Activated naive CD4-positive, alpha-beta T cell treated with anti-CD3 and anti-CD28 coated beads, Interleukin-2, amount 50 U/mL, for 24 hours (primary cell): ENCODE results near the gene CBFA2T3.

Experiments used
- H3K27ac Mint-ChIP-seq: one replicate; pipeline ENCODE4 v1.8.0; 2021; ENCODE audit warnings: mild to moderate bottlenecking, mixed read lengths
- H3K27me3 Mint-ChIP-seq: one replicate; pipeline ENCODE4 v1.8.0; 2021; ENCODE audit warnings: mixed read lengths
- H3K36me3 Mint-ChIP-seq: one replicate; pipeline ENCODE4 v1.8.0; 2021; ENCODE audit warnings: mixed read lengths
- H3K4me1 Mint-ChIP-seq: one replicate; pipeline ENCODE4 v1.8.0; 2021; ENCODE audit warnings: mixed read lengths
- H3K4me3 Mint-ChIP-seq: one replicate; pipeline ENCODE4 v1.8.0; 2021; ENCODE audit warnings: mild to moderate bottlenecking, mixed read lengths
- H3K9me3 Mint-ChIP-seq: one replicate; pipeline ENCODE4 v1.8.0; 2021; ENCODE audit warnings: mixed read lengths

Gene CBFA2T3

DNA sequence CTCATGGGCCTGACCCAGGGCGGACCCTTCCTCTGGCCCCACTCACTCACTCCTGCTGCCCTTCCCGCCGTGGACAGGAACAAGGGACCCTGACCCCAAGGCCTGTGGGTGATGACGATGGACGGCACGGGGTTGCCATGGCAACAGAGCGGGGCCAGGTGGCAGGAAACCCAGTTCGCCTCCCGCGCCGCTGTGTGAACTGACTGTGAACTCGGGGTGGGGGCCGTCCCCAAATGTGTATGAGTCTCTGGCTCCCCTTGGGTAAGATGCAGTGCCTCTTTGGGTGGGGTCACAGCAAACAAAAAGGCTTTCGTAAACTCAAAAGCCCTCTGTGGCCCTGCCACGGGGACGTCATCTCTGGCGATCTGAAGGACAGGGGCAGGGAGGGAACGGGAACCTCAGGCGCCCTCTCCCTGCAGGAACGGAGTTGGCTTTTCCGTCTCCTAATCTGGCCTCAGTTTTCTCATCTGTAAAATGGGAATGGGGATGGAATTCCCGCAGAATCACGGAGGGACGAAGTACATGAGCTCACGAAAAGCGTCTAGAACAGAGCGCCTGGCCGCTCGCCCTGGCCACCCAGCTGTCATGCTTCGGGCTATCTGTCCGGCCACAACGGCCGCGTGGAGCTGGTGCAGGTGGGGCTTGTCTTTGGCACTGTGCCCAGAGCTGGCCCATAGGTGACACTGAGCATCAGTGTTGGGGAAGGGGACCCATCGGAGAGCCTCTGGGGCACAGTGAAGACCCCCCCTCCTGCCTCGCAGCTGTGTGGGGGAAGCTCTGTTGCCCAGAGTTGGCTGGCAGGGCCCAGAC is 65.7 kb downstream of the CBFA2T3 start:
- Mint-ChIP-seq H3K27me3 (no peaks in the 10 kb centered on the region), H3K4me3 (no peak overlapping the region), H3K9me3 (no peaks in the 10 kb centered on the region), H3K27ac (no peak overlapping the region), H3K36me3 (no peaks in the 10 kb centered on the region), H3K4me1 (no peaks in the 10 kb centered on the region)

DNA sequence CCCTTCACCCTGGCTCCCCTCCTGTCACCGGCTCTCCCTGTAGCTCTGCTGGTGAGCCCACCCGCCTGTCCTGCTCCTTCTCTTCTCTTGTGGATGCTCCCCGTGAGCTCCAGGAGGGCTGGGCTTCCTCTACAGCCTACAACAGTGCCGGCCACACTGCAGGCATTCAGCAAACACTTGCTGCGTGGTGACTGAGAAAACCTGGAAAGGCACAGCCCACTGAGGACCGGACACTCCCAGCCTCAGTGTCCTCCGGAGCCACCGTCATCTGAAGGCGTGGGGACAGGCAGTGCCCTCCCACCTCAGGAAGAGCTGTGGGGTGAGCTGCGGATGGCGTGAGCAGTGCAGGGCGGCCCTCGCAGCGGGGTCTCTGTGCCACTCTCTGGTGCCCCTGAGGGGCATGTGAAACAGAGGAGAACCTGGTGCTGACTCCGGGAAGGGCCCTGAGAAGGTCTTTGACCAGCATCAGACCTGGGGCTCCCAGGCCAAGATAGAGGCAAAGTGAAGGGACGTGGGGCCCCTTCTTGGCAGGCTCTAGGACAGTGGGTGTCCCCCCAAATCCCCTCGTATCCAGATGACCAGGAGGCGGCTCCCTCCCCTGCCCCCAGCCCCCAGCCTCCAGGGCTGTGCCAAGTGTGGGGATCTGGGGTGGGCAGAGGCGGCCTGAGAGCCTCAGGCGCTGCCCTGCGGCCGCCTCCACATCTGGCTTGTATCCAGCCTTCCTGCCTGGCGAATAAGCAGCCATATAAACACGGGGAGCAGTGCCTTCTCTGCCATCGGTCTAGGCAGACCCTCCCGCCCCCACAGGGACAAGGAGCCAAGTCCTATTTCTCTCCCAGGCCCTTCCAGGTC is 66.5 kb downstream of the CBFA2T3 start:
- Mint-ChIP-seq H3K4me3 (no peak overlapping the region), H3K27ac (no peak overlapping the region), H3K36me3 (no peaks in the 10 kb centered on the region), H3K9me3 (no peaks in the 10 kb centered on the region), H3K27me3 (no peaks in the 10 kb centered on the region), H3K4me1 (no peaks in the 10 kb centered on the region)

DNA sequence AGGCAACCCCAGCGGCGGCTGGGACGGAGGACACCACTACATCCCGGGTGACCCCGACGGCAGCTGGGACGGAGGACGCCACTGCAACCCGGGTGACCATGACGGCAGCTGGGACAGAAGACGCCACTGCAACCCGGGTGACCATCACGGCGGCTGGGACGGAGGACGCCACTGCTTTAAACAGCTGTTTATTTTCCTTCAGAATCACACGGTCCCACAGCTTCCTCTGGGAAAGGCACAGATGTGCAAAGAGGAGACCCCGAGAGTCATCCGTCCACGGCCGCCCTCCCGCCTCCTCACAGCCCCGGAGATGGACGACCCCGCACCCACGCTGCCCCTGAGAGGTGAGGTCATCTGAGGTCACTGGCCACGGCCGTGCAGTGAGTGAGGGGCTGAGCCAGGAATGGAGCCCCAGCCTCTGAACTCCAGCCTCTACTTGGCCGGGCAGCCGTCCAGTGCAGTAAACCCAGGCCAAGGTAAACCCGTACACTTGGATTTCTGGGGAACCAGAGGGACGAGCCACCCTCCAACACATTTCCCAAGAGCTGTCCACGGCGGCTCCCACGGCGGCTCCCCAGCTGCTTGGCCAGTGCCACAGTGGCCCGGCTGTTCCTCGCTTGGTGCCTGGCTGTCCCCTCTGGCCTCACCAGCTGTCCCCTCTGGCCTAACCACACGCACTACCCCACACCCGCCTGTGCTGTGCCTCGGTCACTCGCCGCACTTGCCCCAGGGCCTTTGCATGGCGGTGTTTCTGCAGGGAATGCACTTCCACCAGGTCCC is 67.4 kb downstream of the CBFA2T3 start:
- no peak overlapping the region for H3K27ac Mint-ChIP-seq
- H3K36me3 Mint-ChIP-seq = no peaks in the 10 kb centered on the region
- H3K4me1 Mint-ChIP-seq = no peaks in the 10 kb centered on the region
- H3K4me3 Mint-ChIP-seq = no peak overlapping the region
- H3K9me3 Mint-ChIP-seq = no peaks in the 10 kb centered on the region
- no peaks in the 10 kb centered on the region for H3K27me3 Mint-ChIP-seq

DNA sequence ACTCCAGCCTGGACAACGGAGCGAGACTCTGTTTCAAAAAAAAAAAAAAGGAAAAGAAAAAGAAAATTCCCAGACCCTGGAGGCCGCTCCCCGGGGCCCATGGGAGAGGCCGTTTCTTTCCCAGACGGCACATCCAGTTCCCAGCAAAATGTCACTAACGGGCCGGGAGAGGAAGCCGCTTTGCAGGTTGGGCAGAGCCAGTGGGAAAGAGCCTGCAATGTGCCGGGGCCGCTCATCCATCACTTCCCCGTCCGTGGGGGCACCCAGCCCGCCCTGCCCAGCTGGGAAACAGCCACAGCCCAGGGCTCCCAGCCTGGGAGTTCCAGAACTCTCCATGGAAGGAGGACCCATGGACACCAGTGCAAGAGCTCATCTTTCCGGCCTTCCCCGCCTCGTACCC is 68.7 kb downstream of the CBFA2T3 start:
- H3K4me3 Mint-ChIP-seq = no peak overlapping the region
- no peaks in the 10 kb centered on the region for H3K27me3 Mint-ChIP-seq
- H3K4me1 Mint-ChIP-seq = no peaks in the 10 kb centered on the region
- H3K27ac Mint-ChIP-seq = no peak overlapping the region
- no peaks in the 10 kb centered on the region for H3K9me3 Mint-ChIP-seq
- no peaks in the 10 kb centered on the region for H3K36me3 Mint-ChIP-seq

DNA sequence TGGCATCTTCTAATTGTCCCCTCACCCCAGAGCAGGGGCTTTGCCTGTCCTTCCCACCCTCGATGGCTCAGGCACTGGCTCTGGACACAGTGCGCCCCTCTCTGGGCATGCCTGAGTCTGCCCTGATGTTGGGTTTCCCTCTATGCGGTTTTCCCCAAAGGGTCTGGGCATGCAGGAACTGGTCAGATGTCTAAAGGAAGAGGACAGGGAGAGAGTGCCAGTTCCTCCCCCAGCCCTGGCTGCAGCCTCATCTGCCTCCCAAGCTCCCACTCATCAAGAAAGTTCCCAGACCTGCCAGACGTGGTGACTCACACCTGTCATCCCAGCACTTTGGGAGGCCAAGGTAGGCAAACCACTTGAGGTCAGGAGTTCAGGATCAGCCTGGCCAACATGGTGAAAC is 69.2 kb downstream of the CBFA2T3 start:
- H3K27me3 Mint-ChIP-seq = no peaks in the 10 kb centered on the region
- no peak overlapping the region for H3K27ac Mint-ChIP-seq
- H3K4me3 Mint-ChIP-seq = no peak overlapping the region
- H3K4me1 Mint-ChIP-seq = no peaks in the 10 kb centered on the region
- no peaks in the 10 kb centered on the region for H3K36me3 Mint-ChIP-seq
- H3K9me3 Mint-ChIP-seq = no peaks in the 10 kb centered on the region

GRCh38 chr16:88906535-88907105 is 70.4 kb downstream of the CBFA2T3 start:
- Mint-ChIP-seq H3K36me3 (no peaks in the 10 kb centered on the region), H3K27ac (no peak overlapping the region), H3K4me1 (no peaks in the 10 kb centered on the region), H3K9me3 (no peaks in the 10 kb centered on the region), H3K4me3 (no peak overlapping the region), H3K27me3 (no peaks in the 10 kb centered on the region)

DNA sequence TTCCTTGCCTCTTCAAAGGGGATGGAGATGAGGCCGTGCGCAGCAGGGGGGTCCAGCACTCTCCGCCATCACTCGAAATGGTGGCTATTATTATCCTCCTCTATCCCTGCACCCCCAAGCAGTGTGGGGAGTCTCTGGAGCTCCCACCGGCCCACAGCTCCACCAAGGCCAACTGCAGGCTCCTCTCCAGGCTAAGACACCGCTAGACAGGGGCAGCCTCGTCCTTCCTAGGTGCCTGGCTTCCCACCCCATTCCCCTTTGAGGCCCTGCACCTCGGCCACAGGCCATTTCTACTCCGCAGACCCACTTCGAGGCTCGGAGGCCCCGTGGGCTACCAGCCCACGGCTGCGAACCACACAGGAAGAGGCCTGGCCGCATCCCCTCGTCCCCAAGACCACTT is 71.0 kb downstream of the CBFA2T3 start:
- no peaks in the 10 kb centered on the region for H3K4me1 Mint-ChIP-seq
- H3K4me3 Mint-ChIP-seq = no peak overlapping the region
- no peaks in the 10 kb centered on the region for H3K9me3 Mint-ChIP-seq
- H3K36me3 Mint-ChIP-seq = no peaks in the 10 kb centered on the region
- no peaks in the 10 kb centered on the region for H3K27me3 Mint-ChIP-seq
- no peak overlapping the region for H3K27ac Mint-ChIP-seq

DNA sequence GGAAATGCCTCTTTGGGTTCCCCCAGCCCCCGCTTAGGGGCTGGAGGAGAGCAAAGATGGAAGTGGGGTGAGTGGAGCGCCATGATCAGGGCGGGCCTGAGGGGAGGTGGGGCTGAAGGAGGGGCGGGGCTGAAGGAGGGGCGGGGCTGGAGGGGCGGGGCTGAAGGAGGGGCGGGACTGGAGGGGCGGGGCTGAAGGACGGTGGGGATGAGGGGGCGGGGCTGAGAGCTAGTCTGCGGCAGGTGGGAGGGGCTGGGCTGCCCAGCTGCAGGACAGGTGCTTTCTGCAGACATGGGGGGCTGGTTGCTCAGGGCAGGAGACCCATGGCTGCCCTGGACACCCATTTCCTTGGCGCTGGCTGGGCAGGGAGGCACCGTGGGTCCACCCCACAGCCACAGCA is 71.4 kb downstream of the CBFA2T3 start:
- H3K4me3 Mint-ChIP-seq = no peak overlapping the region

DNA sequence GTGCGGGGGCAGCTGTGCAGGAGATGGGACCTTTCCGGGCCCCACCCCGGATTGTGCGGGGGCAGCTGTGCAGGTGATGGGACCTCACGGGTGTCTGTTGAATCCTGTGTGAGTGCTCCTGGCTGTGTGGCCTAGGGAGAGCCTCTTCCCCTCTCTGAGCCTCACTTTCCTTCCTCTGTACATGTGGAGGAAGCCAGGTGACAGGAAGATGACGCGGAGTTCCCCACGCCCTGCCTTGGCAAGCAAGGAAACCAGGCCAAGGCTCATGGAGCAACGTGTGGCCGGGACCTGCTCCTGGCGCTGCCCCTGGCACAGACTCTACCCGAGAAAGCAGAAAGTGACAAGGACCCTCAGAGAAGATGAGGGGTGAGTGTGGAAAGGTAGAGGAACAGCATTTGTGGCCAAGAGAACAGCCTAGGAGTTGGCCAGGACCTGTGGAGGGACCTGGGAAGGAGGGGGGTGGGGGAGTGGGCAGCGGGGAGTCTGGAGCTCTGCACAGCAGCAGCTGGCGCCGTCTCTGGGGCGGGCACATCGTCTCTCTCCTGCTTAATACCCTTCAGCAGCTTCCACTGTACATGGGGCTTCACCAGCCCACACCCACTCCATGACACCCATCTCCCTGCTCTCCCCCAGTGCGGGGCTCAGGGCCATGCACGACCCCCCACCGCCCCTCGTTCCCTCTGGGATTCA is 72.2 kb downstream of the CBFA2T3 start:
- H3K4me3 Mint-ChIP-seq = no peak overlapping the region
- no peaks in the 10 kb centered on the region for H3K9me3 Mint-ChIP-seq
- no peak overlapping the region for H3K27ac Mint-ChIP-seq

More for the DNA sequence above, 71.4 kb downstream of the CBFA2T3 start:
- no peaks in the 10 kb centered on the region for H3K27me3 Mint-ChIP-seq
- H3K4me1 Mint-ChIP-seq = no peaks in the 10 kb centered on the region
- H3K36me3 Mint-ChIP-seq = no peaks in the 10 kb centered on the region
- no peaks in the 10 kb centered on the region for H3K9me3 Mint-ChIP-seq
- H3K27ac Mint-ChIP-seq = no peak overlapping the region

DNA sequence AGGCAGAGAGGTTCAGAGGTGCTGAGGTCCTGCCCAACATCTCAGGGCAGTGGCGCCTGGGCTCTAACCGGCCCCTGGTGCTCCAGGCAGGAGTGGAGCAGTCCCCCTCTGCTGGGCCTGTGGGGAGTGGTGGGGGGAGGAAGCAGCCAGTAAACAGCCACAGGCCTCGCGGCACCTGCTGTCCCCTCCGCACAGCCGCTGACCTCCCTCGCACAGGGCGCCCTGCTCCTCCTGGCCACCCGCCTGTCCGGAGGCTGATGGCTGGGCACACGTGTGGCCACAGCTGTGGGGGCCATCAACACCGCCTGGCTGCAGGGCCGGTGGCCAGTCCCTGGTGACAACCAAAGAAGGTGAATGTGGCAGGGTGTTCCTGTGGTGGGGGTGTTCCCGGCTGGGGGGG is 73.7 kb downstream of the CBFA2T3 start:
- Mint-ChIP-seq H3K27me3 (no peaks in the 10 kb centered on the region), H3K36me3 (no peaks in the 10 kb centered on the region), H3K4me3 (no peak overlapping the region), H3K9me3 (no peaks in the 10 kb centered on the region), H3K27ac (no peak overlapping the region), H3K4me1 (no peaks in the 10 kb centered on the region)

More for the DNA sequence above, 72.2 kb downstream of the CBFA2T3 start:
- Mint-ChIP-seq H3K36me3 (no peaks in the 10 kb centered on the region), H3K27me3 (no peaks in the 10 kb centered on the region), H3K4me1 (no peaks in the 10 kb centered on the region)

GRCh38 chr16:88902744-88903143 is 74.3 kb downstream of the CBFA2T3 start:
- no peaks in the 10 kb centered on the region for H3K36me3 Mint-ChIP-seq
- H3K27ac Mint-ChIP-seq = no peak overlapping the region
- no peaks in the 10 kb centered on the region for H3K9me3 Mint-ChIP-seq
- no peaks in the 10 kb centered on the region for H3K4me1 Mint-ChIP-seq
- H3K27me3 Mint-ChIP-seq = no peaks in the 10 kb centered on the region
- no peak overlapping the region for H3K4me3 Mint-ChIP-seq

- no peaks in the 10 kb centered on the region for H3K36me3 Mint-ChIP-seq
- no peak overlapping the region for H3K4me3 Mint-ChIP-seq
- no peaks in the 10 kb centered on the region for H3K27me3 Mint-ChIP-seq
- no peak overlapping the region for H3K27ac Mint-ChIP-seq
- H3K9me3 Mint-ChIP-seq = no peaks in the 10 kb centered on the region
- no peaks in the 10 kb centered on the region for H3K4me1 Mint-ChIP-seq
Measured at GRCh38 chr16:88901718-88902337, 75.2 kb downstream of the CBFA2T3 start.

DNA sequence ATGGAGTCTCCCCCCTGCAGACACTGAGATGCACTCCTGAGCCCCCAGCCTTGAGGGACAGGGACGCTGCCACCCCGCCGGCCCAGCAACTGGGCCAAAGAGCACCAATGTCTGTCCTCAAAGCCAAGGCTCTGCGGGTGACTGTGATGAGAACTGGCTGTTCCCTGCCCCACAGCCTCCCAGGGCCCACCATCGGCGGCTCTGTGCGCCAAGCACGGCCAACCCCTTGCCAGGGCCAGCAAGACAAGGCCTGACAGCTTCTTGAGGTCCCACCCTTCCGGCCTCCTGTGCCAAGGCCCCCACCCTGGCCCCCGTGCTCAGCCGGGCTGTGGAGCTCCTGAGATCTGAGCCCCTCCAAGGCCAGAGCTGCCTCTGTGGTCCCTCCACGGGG is 76.3 kb downstream of the CBFA2T3 start:
- Mint-ChIP-seq H3K4me3 (no peak overlapping the region), H3K4me1 (no peaks in the 10 kb centered on the region), H3K36me3 (no peaks in the 10 kb centered on the region), H3K27ac (no peak overlapping the region), H3K27me3 (no peaks in the 10 kb centered on the region), H3K9me3 (no peaks in the 10 kb centered on the region)

DNA sequence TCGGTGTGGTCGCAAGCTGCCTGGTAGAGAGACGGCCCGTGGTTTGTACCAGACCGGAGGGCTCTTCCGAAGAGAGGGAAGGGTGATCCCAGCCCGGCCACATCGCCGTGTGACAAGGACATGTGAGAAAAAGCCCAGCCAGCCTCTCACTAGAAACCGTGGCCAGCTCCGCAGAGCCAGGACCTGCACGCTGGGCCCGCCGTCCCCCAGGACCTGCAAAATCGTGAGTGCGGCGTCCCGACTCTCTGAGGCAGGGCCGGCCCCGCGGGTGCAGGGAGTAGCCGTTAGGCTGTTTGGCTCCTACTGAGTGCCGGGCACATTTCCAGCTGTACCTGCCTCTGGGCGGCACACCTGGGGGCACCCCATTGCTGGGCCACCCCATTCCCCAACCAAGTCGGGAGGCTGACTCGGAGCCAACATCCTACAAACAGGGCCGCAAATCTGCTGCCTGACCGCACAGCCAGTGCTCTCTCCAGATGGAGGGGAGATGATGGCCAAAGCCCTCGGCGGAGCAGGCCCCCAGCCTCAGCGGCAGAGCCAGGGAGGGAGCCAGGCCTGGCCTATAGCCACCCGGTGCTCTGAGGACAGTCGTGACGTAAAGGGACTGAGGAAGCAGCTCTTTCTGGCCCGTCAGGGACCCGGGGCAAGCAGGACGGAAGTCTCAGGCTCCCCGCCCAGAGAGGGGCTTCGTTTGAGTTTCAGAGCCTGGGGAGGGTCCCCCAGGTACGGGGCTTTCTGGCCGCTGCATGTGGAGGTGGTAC is 76.9 kb downstream of the CBFA2T3 start:
- Mint-ChIP-seq H3K9me3 (no peaks in the 10 kb centered on the region), H3K36me3 (no peaks in the 10 kb centered on the region), H3K27ac (no peak overlapping the region), H3K27me3 (no peaks in the 10 kb centered on the region), H3K4me3 (no peak overlapping the region), H3K4me1 (no peaks in the 10 kb centered on the region)
